ENCODE measurements around the gene TMBIM4.
"Not testable (repeated sequence)": the region's sequence is repeated elsewhere in the genome, so short reads cannot be mapped to it uniquely, and the experiment has no call there.

TMBIM4 gene

GRCh38 chr12:66182956-66183355, 13.2 kb upstream of the TMBIM4 start:
- no peak for DNase-seq

- DNase-seq: no peak
Observed at GRCh38 chr12:66176105-66176900, 6.5 kb upstream of the TMBIM4 start.

GRCh38 chr12:66174391-66175325, 4.9 kb upstream of the TMBIM4 start:
- DNase-seq: not testable (repeated sequence)

- DNase-seq: no peak
Observed at GRCh38 chr12:66170606-66171005, 810 bp upstream of the TMBIM4 start.

GRCh38 chr12:66168410-66168809, 1.4 kb downstream of the TMBIM4 start:
- no peak for DNase-seq

- no peak for DNase-seq
Observed at GRCh38 chr12:66166561-66166960, 3.2 kb downstream of the TMBIM4 start.

- no peak for DNase-seq
Observed at GRCh38 chr12:66165141-66165540, 4.7 kb downstream of the TMBIM4 start.

- DNase-seq: no peak
Observed at GRCh38 chr12:66164349-66164821, 5.4 kb downstream of the TMBIM4 start.

GRCh38 chr12:66163289-66163688, 6.5 kb downstream of the TMBIM4 start:
- DNase-seq: no peak

- DNase-seq: no peak
Observed at GRCh38 chr12:66162701-66163100, 7.1 kb downstream of the TMBIM4 start.

GRCh38 chr12:66160704-66161103, 9.1 kb downstream of the TMBIM4 start:
- DNase-seq: no peak

- no peak for DNase-seq
Observed at GRCh38 chr12:66159123-66159522, 10.7 kb downstream of the TMBIM4 start.

GRCh38 chr12:66156654-66157053, 13.1 kb downstream of the TMBIM4 start:
- no peak for DNase-seq

GRCh38 chr12:66154776-66155175, 15.0 kb downstream of the TMBIM4 start:
- DNase-seq: no peak

- no peak for DNase-seq
Observed at GRCh38 chr12:66152732-66153131, 17.1 kb downstream of the TMBIM4 start.

GRCh38 chr12:66149702-66150398, 19.9 kb downstream of the TMBIM4 start:
- DNase-seq: no peak

- no peak for DNase-seq
Observed at GRCh38 chr12:66144791-66145754, 24.7 kb downstream of the TMBIM4 start.

- no peak for DNase-seq
Observed at GRCh38 chr12:66143868-66144267, 25.9 kb downstream of the TMBIM4 start.

- no peak for DNase-seq
Observed at GRCh38 chr12:66142826-66143225, 27.0 kb downstream of the TMBIM4 start.

- DNase-seq: no peak
Observed at GRCh38 chr12:66141299-66141698, 28.5 kb downstream of the TMBIM4 start.

GRCh38 chr12:66140731-66141130, 29.1 kb downstream of the TMBIM4 start:
- no peak for DNase-seq

GRCh38 chr12:66139328-66139727, 30.5 kb downstream of the TMBIM4 start:
- DNase-seq: no peak
